Erythroblast (primary cell): ENCODE data around the gene CLIC1.

Experiments used
- GATA1 ChIP-seq: IDR thresholded peaks from 2 replicates; pipeline ENCODE4 v1.6.1; 2011; ENCODE audit warnings: low read depth, mild to moderate bottlenecking, control low read depth, low read length, moderate library complexity
- POLR2A ChIP-seq: IDR thresholded peaks from 2 replicates; pipeline ENCODE4 v1.6.1; 2011; ENCODE audit warnings: mild to moderate bottlenecking, low read length

DNA sequence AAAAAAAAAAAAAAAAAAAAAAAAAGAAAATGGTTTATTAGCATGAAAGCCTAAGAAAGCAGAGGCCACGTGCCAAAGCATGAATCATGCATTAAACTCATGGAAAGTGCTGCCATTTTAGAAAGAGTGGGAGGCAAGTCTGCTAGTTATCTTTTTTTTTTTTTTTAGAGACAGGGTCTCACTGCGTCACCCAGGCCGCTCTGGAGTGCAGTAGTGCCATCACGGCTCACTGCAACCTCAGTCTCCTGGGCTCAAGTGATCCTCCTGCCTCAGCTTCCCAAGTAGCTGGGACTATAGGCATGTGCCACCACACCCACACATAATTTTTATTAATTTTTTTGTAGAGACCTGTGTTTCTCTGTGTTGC is 35.6 kb upstream of the CLIC1 start:
- TF ChIP-seq POLR2A, result no peak
- TF ChIP-seq GATA1, result no peak
